ENCODE measurements around the gene IL11.

The IL11 gene

DNA sequence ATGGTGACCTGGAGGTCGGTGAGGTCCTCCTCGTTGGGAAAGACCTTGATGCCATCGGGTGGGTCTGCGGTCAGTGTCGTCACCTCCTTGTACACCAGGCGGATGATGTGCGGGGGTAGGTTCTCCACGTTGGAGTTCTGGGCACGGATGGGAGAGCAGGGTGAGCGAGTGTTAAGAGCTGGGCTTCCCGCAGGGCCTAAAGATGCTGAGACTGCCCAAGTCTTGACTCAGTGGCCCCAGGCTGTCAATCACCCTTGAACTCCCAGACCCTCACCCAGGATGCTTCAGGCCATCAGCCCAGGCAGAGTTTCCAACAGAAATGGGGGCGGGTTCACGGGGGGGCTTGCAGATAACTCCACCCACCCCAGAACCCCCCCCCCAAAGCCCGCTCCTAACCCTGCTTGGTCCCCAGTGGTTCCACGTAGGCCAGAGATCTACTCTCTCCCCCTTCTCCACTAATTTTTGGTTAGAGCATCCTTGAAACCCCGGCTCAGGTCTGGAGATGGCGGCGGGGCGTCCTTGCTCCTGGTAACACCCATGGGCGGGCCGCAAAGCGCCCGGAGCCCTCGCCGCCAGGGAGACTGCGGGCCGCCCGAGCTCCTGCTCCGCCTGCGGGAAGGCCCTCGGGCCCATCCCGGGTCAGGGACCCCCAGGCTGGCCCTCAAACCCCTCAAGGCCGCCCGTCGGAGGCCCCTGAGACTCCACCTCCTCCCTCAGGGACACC, 36.7 kb upstream of the IL11 start:
- no peak for TF ChIP-seq TAF1 (IDR thresholded peaks at IDR 0.05; ENCODE audit: borderline replicate concordance, insufficient read depth, low read length)
- TF ChIP-seq SIN3A (IDR thresholded peaks at IDR 0.05; ENCODE audit: borderline replicate concordance, insufficient read depth, low read length), result no peak
- no peak for TF ChIP-seq POLR2AphosphoS5 (IDR thresholded peaks at IDR 0.05; ENCODE audit: low read depth, low read length)
- TF ChIP-seq, protein P1, sequence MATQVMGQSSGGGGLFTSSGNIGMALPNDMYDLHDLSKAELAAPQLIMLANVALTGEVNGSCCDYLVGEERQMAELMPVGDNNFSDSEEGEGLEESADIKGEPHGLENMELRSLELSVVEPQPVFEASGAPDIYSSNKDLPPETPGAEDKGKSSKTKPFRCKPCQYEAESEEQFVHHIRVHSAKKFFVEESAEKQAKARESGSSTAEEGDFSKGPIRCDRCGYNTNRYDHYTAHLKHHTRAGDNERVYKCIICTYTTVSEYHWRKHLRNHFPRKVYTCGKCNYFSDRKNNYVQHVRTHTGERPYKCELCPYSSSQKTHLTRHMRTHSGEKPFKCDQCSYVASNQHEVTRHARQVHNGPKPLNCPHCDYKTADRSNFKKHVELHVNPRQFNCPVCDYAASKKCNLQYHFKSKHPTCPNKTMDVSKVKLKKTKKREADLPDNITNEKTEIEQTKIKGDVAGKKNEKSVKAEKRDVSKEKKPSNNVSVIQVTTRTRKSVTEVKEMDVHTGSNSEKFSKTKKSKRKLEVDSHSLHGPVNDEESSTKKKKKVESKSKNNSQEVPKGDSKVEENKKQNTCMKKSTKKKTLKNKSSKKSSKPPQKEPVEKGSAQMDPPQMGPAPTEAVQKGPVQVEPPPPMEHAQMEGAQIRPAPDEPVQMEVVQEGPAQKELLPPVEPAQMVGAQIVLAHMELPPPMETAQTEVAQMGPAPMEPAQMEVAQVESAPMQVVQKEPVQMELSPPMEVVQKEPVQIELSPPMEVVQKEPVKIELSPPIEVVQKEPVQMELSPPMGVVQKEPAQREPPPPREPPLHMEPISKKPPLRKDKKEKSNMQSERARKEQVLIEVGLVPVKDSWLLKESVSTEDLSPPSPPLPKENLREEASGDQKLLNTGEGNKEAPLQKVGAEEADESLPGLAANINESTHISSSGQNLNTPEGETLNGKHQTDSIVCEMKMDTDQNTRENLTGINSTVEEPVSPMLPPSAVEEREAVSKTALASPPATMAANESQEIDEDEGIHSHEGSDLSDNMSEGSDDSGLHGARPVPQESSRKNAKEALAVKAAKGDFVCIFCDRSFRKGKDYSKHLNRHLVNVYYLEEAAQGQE (IDR thresholded peaks at IDR 0.05; ENCODE audit: insufficient read depth in 1 of 2, low read depth in 2 of 2, low read length in 2 of 2), result no peak
- TF ChIP-seq FOXP2 (optimal IDR thresholded peaks at IDR 0.05; ENCODE audit: borderline replicate concordance, extremely low read depth, extremely low read length, insufficient read depth), result no peak

DNA sequence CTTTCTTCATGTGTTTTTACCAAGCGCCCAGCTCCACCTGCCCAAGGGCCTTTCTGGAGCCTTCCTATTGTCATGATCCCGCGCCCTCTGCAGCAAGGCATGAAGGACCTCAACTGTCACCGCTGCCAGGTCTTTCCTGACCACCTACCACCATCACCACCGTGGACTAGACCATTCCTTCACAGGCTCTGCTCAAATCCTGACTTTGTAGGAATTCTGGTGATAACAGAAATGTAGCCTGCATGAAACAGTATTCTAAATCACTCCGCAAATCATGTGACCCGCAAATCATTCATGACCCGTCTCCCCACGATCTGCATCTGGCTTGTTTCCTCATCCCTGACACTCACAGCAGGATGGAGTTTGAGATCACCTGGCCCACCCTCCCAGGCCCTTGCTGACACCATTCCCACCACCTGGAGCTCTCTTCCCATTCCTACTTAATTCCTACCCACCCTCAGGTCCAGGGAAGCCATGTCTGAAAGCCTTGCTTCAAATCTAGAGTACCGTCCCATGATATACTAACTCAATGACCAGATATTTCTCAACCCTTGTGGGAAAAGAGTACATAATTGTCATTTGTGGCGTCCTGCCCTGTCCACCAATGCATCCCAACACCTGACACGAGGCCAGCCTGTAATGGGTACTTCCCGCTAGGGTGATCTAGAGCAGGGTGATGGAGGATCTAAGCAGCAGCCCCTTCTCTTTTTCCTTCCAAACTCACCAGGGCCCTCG, 36.0 kb upstream of the IL11 start:
- TF ChIP-seq FOXP2 (optimal IDR thresholded peaks at IDR 0.05; ENCODE audit: borderline replicate concordance, extremely low read depth, extremely low read length, insufficient read depth) (no peak), SIN3A (IDR thresholded peaks at IDR 0.05; ENCODE audit: borderline replicate concordance, insufficient read depth, low read length) (no peak), POLR2AphosphoS5 (IDR thresholded peaks at IDR 0.05; ENCODE audit: low read depth, low read length) (no peak), TAF1 (IDR thresholded peaks at IDR 0.05; ENCODE audit: borderline replicate concordance, insufficient read depth, low read length) (no peak)
- TF ChIP-seq, protein P1 (IDR thresholded peaks at IDR 0.05; ENCODE audit: insufficient read depth in 1 of 2, low read depth in 2 of 2, low read length in 2 of 2), result no peak

GRCh38 chr19:55405638-55406037, 35.4 kb upstream of the IL11 start:
- TF ChIP-seq POLR2AphosphoS5 (IDR thresholded peaks at IDR 0.05; ENCODE audit: low read depth, low read length) (no peak), TAF1 (IDR thresholded peaks at IDR 0.05; ENCODE audit: borderline replicate concordance, insufficient read depth, low read length) (no peak), FOXP2 (optimal IDR thresholded peaks at IDR 0.05; ENCODE audit: borderline replicate concordance, extremely low read depth, extremely low read length, insufficient read depth) (no peak), SIN3A (IDR thresholded peaks at IDR 0.05; ENCODE audit: borderline replicate concordance, insufficient read depth, low read length) (no peak)
- TF ChIP-seq, protein P1 (IDR thresholded peaks at IDR 0.05; ENCODE audit: insufficient read depth in 1 of 2, low read depth in 2 of 2, low read length in 2 of 2), result no peak

DNA sequence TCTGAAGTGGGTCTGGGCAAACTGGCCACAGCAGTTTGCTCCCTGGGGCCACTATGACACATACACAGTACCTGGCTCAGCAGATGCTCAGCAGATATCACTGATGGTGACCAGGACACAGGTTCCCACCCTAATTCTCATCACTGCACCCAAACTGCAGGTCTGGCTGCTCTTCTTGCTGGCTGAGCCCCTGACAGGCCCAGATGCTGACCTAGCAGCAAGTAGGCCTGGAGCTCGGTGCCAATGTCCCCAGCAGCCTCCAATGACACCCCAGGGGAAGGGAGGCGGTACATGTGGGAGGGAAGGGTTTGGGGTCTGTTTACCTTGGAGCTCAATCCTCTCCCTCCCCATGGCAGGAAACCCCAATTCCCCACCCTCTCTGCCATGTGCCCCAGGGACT, 32.2 kb upstream of the IL11 start:
- TF ChIP-seq SIN3A (IDR thresholded peaks at IDR 0.05; ENCODE audit: borderline replicate concordance, insufficient read depth, low read length) (no peak), POLR2AphosphoS5 (IDR thresholded peaks at IDR 0.05; ENCODE audit: low read depth, low read length) (no peak), TAF1 (IDR thresholded peaks at IDR 0.05; ENCODE audit: borderline replicate concordance, insufficient read depth, low read length) (no peak)
- TF ChIP-seq, protein P1 (IDR thresholded peaks at IDR 0.05; ENCODE audit: insufficient read depth in 1 of 2, low read depth in 2 of 2, low read length in 2 of 2), result no peak
